IMR-90 (cell line): ENCODE data around the gene CEMP1. TPM values are rescaled to one million over a fixed set of nuclear protein-coding genes. Genes with fewer than 3 reads are reported as not detected.

Experiments
- ATAC-seq: fragments of 200-7000 bp; cut with Tn5 transposase; 2 replicates; pipeline ENCODE4 v1.9.1; 2020; ENCODE audit warnings: low read depth, mild to moderate bottlenecking, moderate library complexity
- BruUV-seq: library from RNA; stranded (reverse); fragments of 400-500 nt; replicated peaks from 2 replicates; lab custom pipeline; 2021; lab: Mats Ljungman, UMichigan
- CTCF ChIA-PET: fragments of 300-600 bp; formaldehyde crosslinking; extraction: SDS; loops from one replicate; lab custom pipeline; 2021; ENCODE audit warnings: antibody characterized with exemption; lab: Yijun Ruan, JAX
- POLR2A ChIA-PET: fragments of 300-600 bp; sonication (Branson Sonifier 250); formaldehyde crosslinking; loops from one replicate; lab custom pipeline; 2022; ENCODE audit warnings: antibody characterized with exemption; ENCODE audit not compliant: unreplicated experiment; lab: Charles Lee
- DNase-seq: peaks from one replicate; pipeline ENCODE4 v3.0.0; 2013
- H2AFZ ChIP-seq: replicated peaks from 2 replicates; pipeline ENCODE3; 2013; ENCODE audit warnings: low read length, mild to moderate bottlenecking; ENCODE audit not compliant: poor library complexity
- H2AK5ac ChIP-seq: 2 replicates; pipeline ENCODE4 v1.6.1; 2013; ENCODE audit warnings: low read depth, low read length, inconsistent platforms
- H2AK9ac ChIP-seq: replicated peaks from 2 replicates; pipeline ENCODE3; 2013; ENCODE audit warnings: mild to moderate bottlenecking, low read depth, low read length, moderate library complexity; ENCODE audit not compliant: poor library complexity
- H2BK120ac ChIP-seq: 2 replicates; pipeline ENCODE4 v1.6.1; 2013; ENCODE audit warnings: low read depth, low read length, inconsistent platforms
- H2BK15ac ChIP-seq: 3 replicates; pipeline ENCODE4 v1.6.1; 2013; ENCODE audit warnings: low read depth, low read length, inconsistent platforms
- H2BK20ac ChIP-seq: 2 replicates; pipeline ENCODE4 v1.6.1; 2013; ENCODE audit warnings: low read depth, mild to moderate bottlenecking, inconsistent platforms, low read length, moderate library complexity
- H2BK5ac ChIP-seq: 2 replicates; pipeline ENCODE4 v1.6.1; 2013; ENCODE audit warnings: mild to moderate bottlenecking, low read depth, low read length, inconsistent platforms; ENCODE audit not compliant: poor library complexity, severe bottlenecking
- H3K14ac ChIP-seq: replicated peaks from 2 replicates; pipeline ENCODE4 v1.6.1; 2013; ENCODE audit warnings: low read depth, low read length, inconsistent platforms
- H3K18ac ChIP-seq: 2 replicates; pipeline ENCODE4 v1.6.1; 2013; ENCODE audit warnings: low read depth, low read length, control low read depth
- H3K23ac ChIP-seq: 2 replicates; pipeline ENCODE4 v1.6.1; 2013; ENCODE audit warnings: low read depth, low read length, inconsistent platforms
- H3K27ac ChIP-seq: 2 replicates; pipeline ENCODE4 v1.5.1; 2013; ENCODE audit warnings: mild to moderate bottlenecking, control low read depth, low read length; ENCODE audit not compliant: insufficient read depth
- H3K27me3 ChIP-seq: 2 replicates; pipeline ENCODE4 v1.6.1; 2013; ENCODE audit warnings: low read length; ENCODE audit not compliant: control insufficient read depth, insufficient read depth
- H3K36me3 ChIP-seq: 2 replicates; pipeline ENCODE4 v1.6.1; 2013; ENCODE audit warnings: low read length, mixed read lengths; ENCODE audit not compliant: control insufficient read depth, insufficient read depth
- H3K4ac ChIP-seq: 2 replicates; pipeline ENCODE4 v1.6.1; 2013; ENCODE audit warnings: low read depth, low read length, inconsistent platforms
- H3K4me1 ChIP-seq: 2 replicates; pipeline ENCODE4 v1.6.1; 2013; ENCODE audit warnings: low read length, mixed read lengths; ENCODE audit not compliant: control insufficient read depth, insufficient read depth
- H3K4me2 ChIP-seq: 2 replicates; pipeline ENCODE4 v1.6.1; 2013; ENCODE audit warnings: low read depth, mild to moderate bottlenecking, control low read depth, low read length, moderate library complexity
- H3K4me3 ChIP-seq: 2 replicates; pipeline ENCODE4 v1.5.1; 2013; ENCODE audit warnings: low read depth, mild to moderate bottlenecking, control low read depth, low read length, moderate library complexity; ENCODE audit not compliant: insufficient read depth
- H3K56ac ChIP-seq: 2 replicates; pipeline ENCODE4 v1.6.1; 2013; ENCODE audit warnings: low read length, inconsistent platforms; ENCODE audit not compliant: insufficient read depth; ENCODE audit errors: extremely low read depth
- H3K79me1 ChIP-seq, 2 experiments: 2 replicates each; pipeline ENCODE4 v1.6.1; 2013; ENCODE audit warnings: low read length in 2 of 2, inconsistent platforms in 1 of 2, low read depth in 1 of 2
- H3K9ac ChIP-seq: 2 replicates; pipeline ENCODE4 v1.6.1; 2013; ENCODE audit warnings: low read depth, low read length, control low read depth
- H3K9me1 ChIP-seq: 2 replicates; pipeline ENCODE4 v1.6.1; 2013; ENCODE audit warnings: low read length, inconsistent platforms; ENCODE audit not compliant: insufficient read depth
- H3K9me3 ChIP-seq: 2 replicates; pipeline ENCODE4 v1.6.1; 2013; ENCODE audit warnings: low read length; ENCODE audit not compliant: control insufficient read depth, insufficient read depth
- H4K20me1 ChIP-seq: 2 replicates; pipeline ENCODE4 v1.6.1; 2013; ENCODE audit warnings: low read length, inconsistent platforms; ENCODE audit not compliant: insufficient read depth
- H4K5ac ChIP-seq: 2 replicates; pipeline ENCODE4 v1.6.1; 2013; ENCODE audit warnings: mild to moderate bottlenecking, low read depth, low read length, control low read depth
- H4K8ac ChIP-seq, 2 experiments: 2 replicates each; pipeline ENCODE4 v1.6.1; 2013; ENCODE audit warnings: low read depth in 2 of 2, low read length in 2 of 2, control low read depth in 1 of 2, inconsistent platforms in 1 of 2
- H4K91ac ChIP-seq: 2 replicates; pipeline ENCODE4 v1.6.1; 2013; ENCODE audit warnings: low read depth, low read length, inconsistent platforms; ENCODE audit not compliant: insufficient read depth
- CEBPB ChIP-seq: IDR thresholded peaks from 2 replicates; pipeline ENCODE4 v1.6.1; 2012; ENCODE audit warnings: low read depth, low read length, improper control_type of control experiment
- FOS ChIP-seq: fragments of 150-350 bp; IDR thresholded peaks from 2 replicates; pipeline ENCODE4 v1.6.1; 2016; ENCODE audit warnings: low read depth, low read length
- MAZ ChIP-seq: IDR thresholded peaks from 2 replicates; pipeline ENCODE4 v1.6.1; 2012; ENCODE audit warnings: low read depth, mild to moderate bottlenecking, low read length, improper control_type of control experiment, moderate library complexity, borderline replicate concordance
- RFX5 ChIP-seq: IDR thresholded peaks from 2 replicates; pipeline ENCODE4 v1.8.0; 2012; ENCODE audit warnings: low read depth, mild to moderate bottlenecking, low read length, moderate library complexity
- WGBS, 2 experiments: methylation state at CpG; one replicate each; pipeline versions ENCODE4 v1.1.5 to v1.1.7; 2013; ENCODE audit warnings: missing lambda C conversion rate in 2 of 2; ENCODE audit not compliant: insufficient read length in 1 of 2; ENCODE audit errors: extremely low coverage in 2 of 2; 5-methylcytosine and 5-hydroxymethylcytosine counted together
- dilution Hi-C: fragments of 300-500 bp; cut with HindIII; formaldehyde crosslinking; loops from one replicate; pipeline ENCODE4 v1.14.3; 2018; ENCODE audit warnings: low sequenced_read_pairs; ENCODE audit not compliant: unreplicated experiment
- in situ Hi-C: fragments of 300-500 bp; cut with MboI; formaldehyde crosslinking; loops from 3 replicates; pipeline ENCODE4 v1.14.3; 2019; ENCODE audit warnings: low sequenced_read_pairs, inconsistent platforms, mixed read lengths
- intact Hi-C: fragments of 100-400 bp; cut with micrococcal nuclease; formaldehyde crosslinking; loops from 2 replicates; pipeline ENCODE4 v1.10.0; 2022
- polyA plus RNA-seq, 3 experiments: library from polyadenylated mRNA; depleted of rRNA; stranded (reverse); fragments of >200 nt; gene quantifications; 2 replicates each; pipeline ENCODE4 v1.2.3, GENCODE V29; 2012; ENCODE audit warnings: low replicate concordance in 1 of 3
- total RNA-seq: library from RNA; depleted of rRNA; stranded (reverse); fragments of >200 nt; gene quantifications from 2 replicates; pipeline ENCODE4 v1.2.3, GENCODE V29; 2012
- TF ChIP-seq, protein P1 (sequence below): fragments of 150-350 bp; IDR thresholded peaks from 2 replicates; pipeline ENCODE4 v1.6.1; 2017; ENCODE audit warnings: mild to moderate bottlenecking, antibody characterized with exemption, low read length, low read depth

The CEMP1 gene
- total and polyA plus RNA-seq, 2 of the 4 experiments (the other 2 are of a cell fraction), result not detected

DNA sequence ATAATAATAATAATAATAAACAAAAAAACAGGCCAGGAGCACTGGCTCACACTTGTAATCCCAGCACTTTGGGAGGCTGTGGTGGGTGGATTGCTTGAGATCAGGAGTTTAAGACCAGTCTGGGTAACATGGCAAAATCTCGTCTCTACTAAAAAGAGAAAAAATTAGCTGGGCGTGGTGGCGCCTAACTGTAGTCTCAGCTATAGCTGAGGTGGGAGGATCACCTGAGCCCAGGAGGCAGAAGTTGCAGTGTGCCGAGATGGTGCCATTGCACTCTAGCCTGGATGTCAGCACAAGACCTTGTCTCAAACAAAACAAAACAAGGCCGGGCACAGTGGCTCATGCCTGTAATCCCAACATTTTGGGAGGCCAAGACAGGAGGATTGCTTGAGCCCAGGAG is 36.2 kb downstream of the CEMP1 start:
- Histone ChIP-seq H3K79me1 (peaks cover 3 to 20% of the 10 kb centered on the region in 2 experiments), H3K56ac (no peak overlapping the region), H4K8ac (no peak overlapping the region), H3K18ac (no peak overlapping the region), H4K20me1 (peaks cover 11% of the 10 kb centered on the region; the same call in 1 of the 2 replicates), H4K5ac (no peak overlapping the region), H3K9me1 (no peaks in the 10 kb centered on the region), H3K9me3 (no peaks in the 10 kb centered on the region), H3K14ac (no peak overlapping the region), H2BK5ac (no peak overlapping the region), H3K27me3 (no peaks in the 10 kb centered on the region), H2AK9ac (no peak overlapping the region), H2BK120ac (no peak overlapping the region), H3K23ac (no peak overlapping the region), H2AFZ (no peak overlapping the region), H4K91ac (no peak overlapping the region), H3K27ac (no peak overlapping the region), H2BK15ac (no peak overlapping the region), H2BK20ac (no peak overlapping the region), H3K9ac (no peak overlapping the region), H3K4me2 (no peak overlapping the region), H3K36me3 (peaks cover 21% of the 10 kb centered on the region; the same call in 1 of the 2 replicates), H3K4me1 (no peaks in the 10 kb centered on the region; the same call in 1 of the 2 replicates), H3K4me3 (no peak overlapping the region), H2AK5ac (no peak overlapping the region), H3K4ac (no peak overlapping the region)
- no peak for TF ChIP-seq CEBPB
- TF ChIP-seq, protein P1, sequence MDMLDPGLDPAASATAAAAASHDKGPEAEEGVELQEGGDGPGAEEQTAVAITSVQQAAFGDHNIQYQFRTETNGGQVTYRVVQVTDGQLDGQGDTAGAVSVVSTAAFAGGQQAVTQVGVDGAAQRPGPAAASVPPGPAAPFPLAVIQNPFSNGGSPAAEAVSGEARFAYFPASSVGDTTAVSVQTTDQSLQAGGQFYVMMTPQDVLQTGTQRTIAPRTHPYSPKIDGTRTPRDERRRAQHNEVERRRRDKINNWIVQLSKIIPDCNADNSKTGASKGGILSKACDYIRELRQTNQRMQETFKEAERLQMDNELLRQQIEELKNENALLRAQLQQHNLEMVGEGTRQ, result no peak
- TF ChIP-seq MAZ, result no peak
- no peak for TF ChIP-seq FOS
- no peak for TF ChIP-seq RFX5
- intact Hi-C loops, result no loop called here
- dilution Hi-C loops, result no loop called here
- ChIA-PET POLR2A (no interaction called here), CTCF (no interaction called here)
- in situ Hi-C loops, result loop anchor here (5.0 kb wide), 1 partner anchor 153 kb away; the partner anchor contains the start of gene ABCA3
- WGBS, 2 experiments, result 87% methylated on average over 4 of the region's 5 CpGs; no CpG with 5 or more reads in 1 of the 2 experiments
- DNase-seq, result no peak
- no peak for ATAC-seq
- no TSS peak for BruUV-seq
